Tibial nerve (tissue), 4 donors: Measurements from ENCODE around the gene RIN2.

Source experiments
- CTCF ChIP-seq, 5 experiments: fragments of 200-600 bp in 3 of 5; fragments of 450-650 bp in 2 of 5; sonication (generic) in 3 of 5; IDR thresholded peaks; one replicate each; pipeline ENCODE4 v1.5.1; 2016 to 2019; ENCODE audit warnings: antibody characterized with exemption in 5 of 5, mild to moderate bottlenecking in 3 of 5, moderate library complexity in 2 of 5
- EP300 ChIP-seq, 2 donors: sonication (generic); formaldehyde crosslinking; IDR thresholded peaks; one replicate each; pipeline ENCODE4 v1.6.1; 2017; ENCODE audit warnings: antibody characterized with exemption in 2 of 2, mild to moderate bottlenecking in 1 of 2
- POLR2A ChIP-seq, 2 donors: fragments of 450-650 bp; IDR thresholded peaks; one replicate each; pipeline ENCODE4 v1.6.1; 2017; ENCODE audit warnings: antibody characterized with exemption in 2 of 2, mild to moderate bottlenecking in 2 of 2, moderate library complexity in 2 of 2

GRCh38 chr20:19745106-19745505 is 13.0 kb upstream of the RIN2 start:
- TF ChIP-seq CTCF (IDR thresholded peaks at IDR 0.05), result no peak
- TF ChIP-seq POLR2A (IDR thresholded peaks at IDR 0.05), result no peak
- TF ChIP-seq EP300 (IDR thresholded peaks at IDR 0.05), result no peak
